ENCODE results near the gene WNT3. TPM values are rescaled to one million over a fixed set of nuclear protein-coding genes. Genes with fewer than 3 reads are reported as not detected.

WNT3 gene
- total and polyA plus RNA-seq, 2 donors (not counting 3 experiments of a cell fraction or from before 2014, with no cell fraction given): 1.4 to 2.1 TPM

GRCh38 chr17:46785696-46786095 lies 32.8 kb downstream of the WNT3 start:
- H2AFZ ChIP-seq (ENCODE audit: low read depth, low read length): no peak overlapping the region
- CTCF ChIA-PET: interaction anchor here (1.3 to 1.7 kb wide), 2 partner anchors 9 to 50 kb away, joined by 3 to 5 read pairs; no protein-coding TSS in a partner anchor

DNA sequence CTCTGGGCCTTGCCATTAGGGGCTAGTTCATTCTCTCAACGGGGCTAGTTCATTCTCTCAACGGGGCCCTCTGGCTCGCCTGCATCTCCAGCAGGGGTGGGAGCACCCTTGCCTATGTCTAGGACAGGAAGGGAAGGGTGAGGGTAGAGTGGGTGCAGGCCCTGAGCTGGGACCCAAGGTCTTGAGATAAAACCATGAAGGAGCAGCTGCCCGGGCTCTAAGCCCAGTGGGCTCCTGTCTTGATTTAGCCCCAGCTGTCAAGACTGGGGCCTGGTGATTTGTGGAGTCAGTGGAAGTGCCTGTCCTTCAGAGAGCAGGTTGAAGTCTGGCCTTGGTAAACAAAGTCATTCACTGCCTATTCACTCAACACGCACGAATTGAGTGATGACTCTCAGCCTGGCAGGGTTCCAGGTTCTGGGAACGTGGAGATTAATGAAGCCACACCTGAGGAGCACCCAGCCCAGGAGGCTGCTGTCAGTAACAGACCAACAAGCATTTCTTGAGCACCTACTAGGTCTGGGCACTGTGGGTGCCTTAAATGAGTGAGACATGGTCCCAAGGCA lies 35.4 kb downstream of the WNT3 start:
- dilution Hi-C loops (cut with MboI; ENCODE audit: extremely low pct_ligation_motif_present, low sequenced_read_pairs): no loop called here
- Histone ChIP-seq H3K4me3 (replicated peaks in 1 of 3; ENCODE audit: insufficient read depth in 1 of 3, low read depth in 1 of 3, low read length in 3 of 3) (no peak overlapping the region), H3K27ac (ENCODE audit: insufficient read depth, low read depth, low read length) (no peak overlapping the region), H3K79me2 (ENCODE audit: control insufficient read depth, insufficient read depth, low read length) (no peaks in the 10 kb centered on the region), H4K20me1 (replicated peaks; ENCODE audit: control insufficient read depth, extremely low read depth, insufficient read depth, low read length) (no peaks in the 10 kb centered on the region), H3K4me2 (ENCODE audit: insufficient read depth, low read length) (no peak overlapping the region), H3K9ac (replicated peaks; ENCODE audit: extremely low read depth, insufficient read depth, low read length) (no peak overlapping the region), H3K4me1 (ENCODE audit: control insufficient read depth, extremely low read depth, insufficient read depth, low read length) (no peaks in the 10 kb centered on the region), H3K27me3 (ENCODE audit: control insufficient read depth in 2 of 2, insufficient read depth in 2 of 2, low read length in 2 of 2) (no peaks in the 10 kb centered on the region), H2AFZ (ENCODE audit: low read depth, low read length) (no peak overlapping the region), H3K36me3 (ENCODE audit: control insufficient read depth in 2 of 2, extremely low read depth in 1 of 2, insufficient read depth in 2 of 2, low read length in 2 of 2) (no peaks in the 10 kb centered on the region), H3K9me1 (replicated peaks; ENCODE audit: control insufficient read depth, extremely low read depth, insufficient read depth, low read length) (no peaks in the 10 kb centered on the region), H3K9me3 (replicated peaks; ENCODE audit: control insufficient read depth, insufficient read depth, low read length) (no peaks in the 10 kb centered on the region)
- no TSS peak for BruUV-seq (replicated peaks)
- TF ChIP-seq MYC (IDR thresholded peaks at IDR 0.05; ENCODE audit: low read depth, low read length): no peak
- no peak for TF ChIP-seq EZH2 (IDR thresholded peaks at IDR 0.05; ENCODE audit: borderline replicate concordance, low read depth, low read length, severe bottlenecking)
- TF ChIP-seq, protein P1, sequence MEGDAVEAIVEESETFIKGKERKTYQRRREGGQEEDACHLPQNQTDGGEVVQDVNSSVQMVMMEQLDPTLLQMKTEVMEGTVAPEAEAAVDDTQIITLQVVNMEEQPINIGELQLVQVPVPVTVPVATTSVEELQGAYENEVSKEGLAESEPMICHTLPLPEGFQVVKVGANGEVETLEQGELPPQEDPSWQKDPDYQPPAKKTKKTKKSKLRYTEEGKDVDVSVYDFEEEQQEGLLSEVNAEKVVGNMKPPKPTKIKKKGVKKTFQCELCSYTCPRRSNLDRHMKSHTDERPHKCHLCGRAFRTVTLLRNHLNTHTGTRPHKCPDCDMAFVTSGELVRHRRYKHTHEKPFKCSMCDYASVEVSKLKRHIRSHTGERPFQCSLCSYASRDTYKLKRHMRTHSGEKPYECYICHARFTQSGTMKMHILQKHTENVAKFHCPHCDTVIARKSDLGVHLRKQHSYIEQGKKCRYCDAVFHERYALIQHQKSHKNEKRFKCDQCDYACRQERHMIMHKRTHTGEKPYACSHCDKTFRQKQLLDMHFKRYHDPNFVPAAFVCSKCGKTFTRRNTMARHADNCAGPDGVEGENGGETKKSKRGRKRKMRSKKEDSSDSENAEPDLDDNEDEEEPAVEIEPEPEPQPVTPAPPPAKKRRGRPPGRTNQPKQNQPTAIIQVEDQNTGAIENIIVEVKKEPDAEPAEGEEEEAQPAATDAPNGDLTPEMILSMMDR (IDR thresholded peaks at IDR 0.05; ENCODE audit: extremely low read depth in 1 of 2, insufficient read depth in 1 of 2, low read depth in 1 of 2, low read length in 2 of 2): no peak
- no peak for TF ChIP-seq FOS (IDR thresholded peaks at IDR 0.05; ENCODE audit: borderline replicate concordance, insufficient read depth, low read length)
- no peak for TF ChIP-seq POLR2AphosphoS5 (IDR thresholded peaks at IDR 0.05; ENCODE audit: insufficient read depth, low read depth, low read length)
- CTCF ChIA-PET: interaction anchor here (0.6 to 0.9 kb wide), 5 partner anchors 9 to 67 kb away, joined by 3 to 4 read pairs (median 3); no protein-coding TSS in a partner anchor
- POLR2A ChIA-PET: no interaction called here
- FAIRE-seq (no peak), DNase-seq (ENCODE audit: low read depth, low spot score) (no peak)
- intact Hi-C loops (cut with micrococcal nuclease): loop anchor here (10.0 kb wide), 1 partner anchor 52 kb away; no protein-coding TSS in a partner anchor

More at GRCh38 chr17:46785696-46786095, 32.8 kb downstream of the WNT3 start:
- H3K27ac ChIP-seq (ENCODE audit: insufficient read depth, low read depth, low read length): no peak overlapping the region
- H3K4me3 ChIP-seq (replicated peaks in 1 of 3; ENCODE audit: insufficient read depth in 1 of 3, low read depth in 1 of 3, low read length in 3 of 3): no peak overlapping the region
- H3K27me3 ChIP-seq (ENCODE audit: control insufficient read depth in 2 of 2, insufficient read depth in 2 of 2, low read length in 2 of 2): peaks cover 0 to 3% of the 10 kb centered on the region in 2 experiments
- H3K79me2 ChIP-seq (ENCODE audit: control insufficient read depth, insufficient read depth, low read length): no peaks in the 10 kb centered on the region
- TF ChIP-seq, protein P1 (IDR thresholded peaks at IDR 0.05; ENCODE audit: extremely low read depth in 1 of 2, insufficient read depth in 1 of 2, low read depth in 1 of 2, low read length in 2 of 2): no peak
- no peak for FAIRE-seq
- H3K9me3 ChIP-seq (replicated peaks; ENCODE audit: control insufficient read depth, insufficient read depth, low read length): no peaks in the 10 kb centered on the region
- H4K20me1 ChIP-seq (replicated peaks; ENCODE audit: control insufficient read depth, extremely low read depth, insufficient read depth, low read length): no peaks in the 10 kb centered on the region
- dilution Hi-C loops (cut with MboI; ENCODE audit: extremely low pct_ligation_motif_present, low sequenced_read_pairs) (no loop called here), intact Hi-C loops (cut with micrococcal nuclease) (loop anchor here (10.0 kb wide), 1 partner anchor 49 kb away; no protein-coding TSS in a partner anchor)
- H3K4me2 ChIP-seq (ENCODE audit: insufficient read depth, low read length): no peak overlapping the region
- no peak overlapping the region for H3K9ac ChIP-seq (replicated peaks; ENCODE audit: extremely low read depth, insufficient read depth, low read length)
- H3K36me3 ChIP-seq (ENCODE audit: control insufficient read depth in 2 of 2, extremely low read depth in 1 of 2, insufficient read depth in 2 of 2, low read length in 2 of 2): no peaks in the 10 kb centered on the region
- no TSS peak for BruUV-seq (replicated peaks)
- no peaks in the 10 kb centered on the region for H3K4me1 ChIP-seq (ENCODE audit: control insufficient read depth, extremely low read depth, insufficient read depth, low read length)
- no peaks in the 10 kb centered on the region for H3K9me1 ChIP-seq (replicated peaks; ENCODE audit: control insufficient read depth, extremely low read depth, insufficient read depth, low read length)
- POLR2A ChIA-PET: no interaction called here
- no peak for DNase-seq (ENCODE audit: low read depth, low spot score)

Measured in endothelial cell of umbilical vein (primary cell).